ENCODE data around the gene FNDC3A. TPM values are rescaled to one million over a fixed set of nuclear protein-coding genes. Genes with fewer than 3 reads are reported as not detected.

Gene FNDC3A
- total RNA-seq, 1 donor from 2014 or later = 51.9 TPM

DNA sequence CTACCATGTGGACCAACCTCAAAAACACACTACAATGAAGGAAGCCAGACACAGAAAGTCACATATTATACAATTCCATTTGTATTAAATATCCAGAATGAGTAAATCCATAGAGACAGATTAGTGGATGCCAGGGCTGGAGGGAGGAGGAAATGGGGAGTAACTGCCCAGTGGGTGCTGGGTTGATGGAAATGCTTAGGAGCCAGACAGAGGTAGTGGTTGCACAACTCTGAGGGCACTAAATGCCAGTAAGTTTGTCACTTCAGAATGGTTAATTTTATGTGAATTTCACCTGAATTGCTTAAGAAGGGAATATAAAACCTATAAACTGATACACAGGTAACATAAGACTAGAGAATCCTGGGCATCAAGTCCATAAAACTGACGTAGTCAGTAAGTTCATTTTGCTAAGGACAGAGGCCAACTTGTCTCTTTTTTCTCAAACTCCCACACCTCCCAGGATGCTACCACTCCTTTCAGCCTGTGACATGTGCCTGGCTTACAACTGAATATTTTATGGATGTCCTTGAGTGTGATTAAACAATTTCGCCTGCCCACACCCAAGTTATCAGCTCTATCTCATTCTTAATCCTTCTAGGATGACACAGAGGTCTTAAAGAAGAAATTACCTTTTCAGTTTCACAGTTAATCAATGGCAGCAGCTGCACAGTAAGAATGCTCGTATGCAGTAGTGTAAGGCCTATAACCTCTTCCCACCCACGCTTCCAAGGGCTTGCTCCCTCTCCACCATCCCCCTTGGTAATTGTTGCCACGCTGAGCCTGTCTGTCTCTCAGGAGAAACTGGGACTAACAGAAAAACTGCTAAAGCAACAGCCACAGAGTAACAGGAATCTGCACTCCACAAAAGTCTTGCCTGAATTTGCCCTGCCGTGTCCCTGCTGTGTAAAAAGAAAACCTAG is 238.5 kb downstream of the FNDC3A start:
- no peak overlapping the region for H3K4me3 Mint-ChIP-seq (ENCODE audit: unreplicated experiment)
- H3K27me3 Mint-ChIP-seq (ENCODE audit: unreplicated experiment) = peaks cover 23% of the 10 kb centered on the region
- TF ChIP-seq, protein P1, sequence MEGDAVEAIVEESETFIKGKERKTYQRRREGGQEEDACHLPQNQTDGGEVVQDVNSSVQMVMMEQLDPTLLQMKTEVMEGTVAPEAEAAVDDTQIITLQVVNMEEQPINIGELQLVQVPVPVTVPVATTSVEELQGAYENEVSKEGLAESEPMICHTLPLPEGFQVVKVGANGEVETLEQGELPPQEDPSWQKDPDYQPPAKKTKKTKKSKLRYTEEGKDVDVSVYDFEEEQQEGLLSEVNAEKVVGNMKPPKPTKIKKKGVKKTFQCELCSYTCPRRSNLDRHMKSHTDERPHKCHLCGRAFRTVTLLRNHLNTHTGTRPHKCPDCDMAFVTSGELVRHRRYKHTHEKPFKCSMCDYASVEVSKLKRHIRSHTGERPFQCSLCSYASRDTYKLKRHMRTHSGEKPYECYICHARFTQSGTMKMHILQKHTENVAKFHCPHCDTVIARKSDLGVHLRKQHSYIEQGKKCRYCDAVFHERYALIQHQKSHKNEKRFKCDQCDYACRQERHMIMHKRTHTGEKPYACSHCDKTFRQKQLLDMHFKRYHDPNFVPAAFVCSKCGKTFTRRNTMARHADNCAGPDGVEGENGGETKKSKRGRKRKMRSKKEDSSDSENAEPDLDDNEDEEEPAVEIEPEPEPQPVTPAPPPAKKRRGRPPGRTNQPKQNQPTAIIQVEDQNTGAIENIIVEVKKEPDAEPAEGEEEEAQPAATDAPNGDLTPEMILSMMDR (IDR thresholded peaks at IDR 0.05) = no peak
- H3K9me3 Mint-ChIP-seq (ENCODE audit: unreplicated experiment) = no peaks in the 10 kb centered on the region
- H3K36me3 Mint-ChIP-seq (ENCODE audit: unreplicated experiment) = peaks cover 22% of the 10 kb centered on the region
- H3K4me1 Mint-ChIP-seq (ENCODE audit: unreplicated experiment) = peaks cover 1% of the 10 kb centered on the region
- H3K27ac Mint-ChIP-seq (ENCODE audit: unreplicated experiment) = peak overlapping the region; percentile 10
- DNase-seq (ENCODE audit: extremely low spot score, unreplicated experiment) = no peak

DNA sequence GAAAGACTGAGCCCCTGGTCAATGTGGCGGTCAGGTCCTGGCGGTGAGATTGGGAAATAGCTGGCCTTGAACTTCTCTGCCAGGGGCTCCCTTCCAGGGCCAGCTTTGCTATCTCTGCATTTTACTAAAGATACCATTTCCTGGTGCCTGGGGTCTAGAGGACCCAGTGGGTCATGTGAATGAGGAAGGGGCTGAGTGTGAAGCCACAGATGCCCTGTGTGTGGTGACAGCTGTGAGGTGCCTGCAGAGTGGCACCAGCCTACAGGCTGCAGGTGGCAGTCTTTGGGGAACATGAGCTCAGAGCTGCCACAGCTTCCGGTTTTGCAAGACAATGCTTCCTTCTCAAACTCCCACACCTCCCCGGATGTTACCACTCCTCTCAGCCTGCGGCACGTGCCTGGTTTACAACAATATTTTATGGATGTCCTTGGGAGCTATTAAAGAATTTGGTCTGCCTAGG is 239.2 kb downstream of the FNDC3A start:
- DNase-seq (ENCODE audit: extremely low spot score, unreplicated experiment) = no peak
- Mint-ChIP-seq H3K9me3 (ENCODE audit: unreplicated experiment) (no peaks in the 10 kb centered on the region), H3K4me3 (ENCODE audit: unreplicated experiment) (no peak overlapping the region), H3K4me1 (ENCODE audit: unreplicated experiment) (peaks cover 1% of the 10 kb centered on the region), H3K36me3 (ENCODE audit: unreplicated experiment) (peaks cover 18% of the 10 kb centered on the region), H3K27me3 (ENCODE audit: unreplicated experiment) (peaks cover 29% of the 10 kb centered on the region), H3K27ac (ENCODE audit: unreplicated experiment) (peak overlapping the region; percentile 10)
- TF ChIP-seq, protein P1 (IDR thresholded peaks at IDR 0.05) = no peak

DNA sequence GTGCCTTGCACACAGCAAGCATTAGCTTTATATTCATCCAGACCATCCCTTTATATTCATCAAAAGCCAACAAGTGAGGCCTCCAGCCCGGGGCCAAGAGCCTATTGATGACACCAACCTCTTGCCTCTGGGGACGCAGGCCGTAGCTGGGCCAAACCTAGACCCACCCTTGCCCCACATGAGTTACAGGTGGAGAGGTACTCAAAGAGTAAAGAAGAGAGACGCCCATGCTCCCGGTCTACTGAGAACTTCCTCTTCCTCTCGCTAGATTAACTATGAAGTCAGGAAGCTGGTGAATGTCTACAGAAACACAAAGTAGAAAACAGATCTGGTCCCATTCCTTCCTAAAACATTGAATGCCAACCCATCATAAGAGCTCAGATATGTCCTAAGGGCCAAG is 240.6 kb downstream of the FNDC3A start:
- no peak overlapping the region for H3K27ac Mint-ChIP-seq (ENCODE audit: unreplicated experiment)
- peaks cover 11% of the 10 kb centered on the region for H3K36me3 Mint-ChIP-seq (ENCODE audit: unreplicated experiment)
- H3K4me3 Mint-ChIP-seq (ENCODE audit: unreplicated experiment) = no peak overlapping the region
- TF ChIP-seq, protein P1 (IDR thresholded peaks at IDR 0.05) = no peak
- peaks cover 3% of the 10 kb centered on the region for H3K4me1 Mint-ChIP-seq (ENCODE audit: unreplicated experiment)
- no peak for DNase-seq (ENCODE audit: extremely low spot score, unreplicated experiment)
- peaks cover 32% of the 10 kb centered on the region for H3K27me3 Mint-ChIP-seq (ENCODE audit: unreplicated experiment)
- H3K9me3 Mint-ChIP-seq (ENCODE audit: unreplicated experiment) = no peaks in the 10 kb centered on the region

DNA sequence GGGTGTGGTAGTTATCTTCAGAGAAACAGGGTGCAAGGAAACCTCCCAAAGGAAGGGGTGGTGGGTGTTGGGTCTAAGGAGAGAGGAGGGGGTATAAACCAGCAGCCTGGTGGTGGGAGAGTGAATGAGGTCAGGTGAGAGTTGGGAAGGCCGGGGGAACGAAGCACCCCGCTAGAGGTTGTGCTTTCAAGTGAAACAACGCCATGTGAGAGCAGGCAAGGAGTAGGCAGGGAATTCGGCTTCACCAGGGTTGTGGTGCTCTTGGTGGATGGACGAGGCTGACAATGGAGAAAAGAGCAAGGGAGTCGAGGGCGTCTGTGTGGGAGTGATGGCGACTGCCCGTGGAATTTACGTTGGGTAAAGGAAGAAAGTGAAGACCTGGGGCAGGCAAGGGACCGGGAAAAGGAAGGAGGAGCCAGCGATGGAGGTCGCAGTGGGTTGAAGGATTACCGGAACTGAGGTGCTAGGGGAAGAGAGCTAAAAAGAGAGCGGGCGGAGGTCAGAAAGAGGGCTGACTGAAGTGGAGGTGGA is 242.3 kb downstream of the FNDC3A start:
- Mint-ChIP-seq H3K4me3 (ENCODE audit: unreplicated experiment) (no peak overlapping the region), H3K9me3 (ENCODE audit: unreplicated experiment) (no peaks in the 10 kb centered on the region), H3K27me3 (ENCODE audit: unreplicated experiment) (peaks cover 49% of the 10 kb centered on the region), H3K36me3 (ENCODE audit: unreplicated experiment) (peaks cover 8% of the 10 kb centered on the region), H3K4me1 (ENCODE audit: unreplicated experiment) (peaks cover 4% of the 10 kb centered on the region), H3K27ac (ENCODE audit: unreplicated experiment) (no peak overlapping the region)
- TF ChIP-seq, protein P1 (IDR thresholded peaks at IDR 0.05) = no peak
- no peak for DNase-seq (ENCODE audit: extremely low spot score, unreplicated experiment)

DNA sequence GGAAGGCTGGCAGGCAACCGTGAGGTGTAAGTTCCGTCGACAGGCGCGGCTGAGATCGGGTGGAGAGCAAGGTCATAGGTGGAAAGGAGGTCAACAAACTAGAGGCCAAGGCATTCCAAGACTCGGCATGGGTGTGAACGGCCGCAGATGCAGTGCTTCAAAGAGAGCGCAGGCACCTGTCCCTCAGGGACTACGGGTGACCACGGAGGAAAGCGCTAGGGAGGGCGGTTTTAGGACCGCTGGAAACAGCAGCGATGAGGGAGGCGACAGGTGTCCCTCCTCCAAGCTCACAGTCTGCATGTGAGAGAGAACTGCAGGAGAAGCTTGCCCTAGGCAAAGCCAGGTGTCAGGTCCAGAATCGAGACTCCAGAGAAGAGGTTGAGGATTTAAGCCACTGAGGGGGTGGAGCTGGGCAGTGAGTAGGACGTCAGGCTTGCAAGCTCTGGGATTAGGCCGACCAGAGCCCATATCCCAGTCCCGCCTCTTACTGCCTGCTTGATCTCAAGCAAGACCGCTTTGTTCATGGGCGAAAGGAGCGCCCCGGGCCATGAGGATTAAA is 242.9 kb downstream of the FNDC3A start:
- peaks cover 8% of the 10 kb centered on the region for H3K36me3 Mint-ChIP-seq (ENCODE audit: unreplicated experiment)

More for the DNA sequence above, 242.9 kb downstream of the FNDC3A start:
- H3K27me3 Mint-ChIP-seq (ENCODE audit: unreplicated experiment) = peaks cover 54% of the 10 kb centered on the region
- peaks cover 4% of the 10 kb centered on the region for H3K4me1 Mint-ChIP-seq (ENCODE audit: unreplicated experiment)
- H3K4me3 Mint-ChIP-seq (ENCODE audit: unreplicated experiment) = no peak overlapping the region
- TF ChIP-seq, protein P1 (IDR thresholded peaks at IDR 0.05) = no peak
- no peak overlapping the region for H3K27ac Mint-ChIP-seq (ENCODE audit: unreplicated experiment)
- no peak for DNase-seq (ENCODE audit: extremely low spot score, unreplicated experiment)
- H3K9me3 Mint-ChIP-seq (ENCODE audit: unreplicated experiment) = no peaks in the 10 kb centered on the region
